K562 (cell line): ENCODE measurements around the gene SLC7A5.

Experiments
- BDP1 ChIP-seq: IDR thresholded peaks from 3 replicates; pipeline ENCODE4 v1.6.1; 2011; ENCODE audit not compliant: insufficient read length, insufficient read depth
- CHD2 ChIP-seq: IDR thresholded peaks from 2 replicates; pipeline ENCODE4 v1.6.1; 2011; ENCODE audit warnings: low read depth, low read length
- ELF4 ChIP-seq: fragments of 450-650 bp; formaldehyde crosslinking; IDR thresholded peaks from 2 replicates; pipeline ENCODE4 v1.4.0; 2022; ENCODE audit warnings: missing genetic modification characterization
- KDM1A ChIP-seq, 2 experiments: fragments of 450-650 bp; IDR thresholded peaks; 2 replicates each; pipeline ENCODE4 v1.6.1; 2016; ENCODE audit warnings: mild to moderate bottlenecking in 2 of 2
- POLR2AphosphoS5 ChIP-seq: IDR thresholded peaks from 2 replicates; pipeline ENCODE4 v1.6.1; 2011; ENCODE audit warnings: mild to moderate bottlenecking, low read depth, low read length, moderate library complexity; ENCODE audit not compliant: control insufficient read depth, insufficient read depth
- RAD21 ChIP-seq, 2 experiments: fragments of 250-450 bp in 1 of 2; fragments of 450-650 bp in 1 of 2; sonication (Bioruptor Pico) in 1 of 2; formaldehyde crosslinking in 1 of 2; IDR thresholded peaks in 1 of 2; conservative IDR thresholded peaks in 1 of 2; 2 replicates each; pipeline versions ENCODE4 v1.4.0 to v1.8.0; 2020 to 2022; ENCODE audit warnings: mild to moderate bottlenecking in 2 of 2, moderate library complexity in 1 of 2
- RFX5 ChIP-seq: IDR thresholded peaks from 2 replicates; pipeline ENCODE4 v1.6.1; 2011; ENCODE audit warnings: low read depth, mild to moderate bottlenecking, improper control_type of control experiment, low read length
- SNRNP70 ChIP-seq: fragments of 200-400 bp; formaldehyde crosslinking; optimal IDR thresholded peaks from 2 replicates; pipeline ENCODE3; 2017; ENCODE audit warnings: low read depth, low read length
- ZNF140 ChIP-seq: fragments of 250-450 bp; sonication (Bioruptor Pico); IDR thresholded peaks from 2 replicates; pipeline ENCODE4 v1.8.0; 2021; ENCODE audit warnings: moderate library complexity, mild to moderate bottlenecking, inconsistent platforms
- ZSCAN32 ChIP-seq: fragments of 450-650 bp; formaldehyde crosslinking; IDR thresholded peaks from 2 replicates; pipeline ENCODE4 v1.4.0; 2020; ENCODE audit warnings: mild to moderate bottlenecking, moderate library complexity
- TF ChIP-seq, protein P1 (sequence below), 3 experiments: IDR thresholded peaks in 2 of 3; conservative IDR thresholded peaks in 1 of 3; 2 replicates each; pipeline ENCODE4 v1.5.1; 2011 to 2012; ENCODE audit warnings: low read length in 3 of 3, mild to moderate bottlenecking in 3 of 3, control low read depth in 2 of 3, improper control_type of control experiment in 1 of 3, inconsistent platforms in 1 of 3, low read depth in 1 of 3, mixed read lengths in 1 of 3, moderate library complexity in 1 of 3; ENCODE audit not compliant: insufficient read depth in 2 of 3
- TF ChIP-seq, protein P2 (sequence below), 2 experiments: fragments of 450-650 bp in 1 of 2; sonication (generic) in 1 of 2; formaldehyde crosslinking in 1 of 2; IDR thresholded peaks in 1 of 2; conservative IDR thresholded peaks in 1 of 2; 2 replicates each; pipeline versions ENCODE4 v1.6.1 to v1.8.1; 2016 to 2023; ENCODE audit warnings: mild to moderate bottlenecking in 2 of 2, moderate library complexity in 2 of 2, inconsistent platforms in 1 of 2, missing genetic modification reagents in 1 of 2
- TF ChIP-seq, protein P3 (sequence below): fragments of 450-650 bp; IDR thresholded peaks from 2 replicates; pipeline ENCODE4 v1.6.1; 2017; ENCODE audit warnings: mild to moderate bottlenecking, moderate library complexity

DNA sequence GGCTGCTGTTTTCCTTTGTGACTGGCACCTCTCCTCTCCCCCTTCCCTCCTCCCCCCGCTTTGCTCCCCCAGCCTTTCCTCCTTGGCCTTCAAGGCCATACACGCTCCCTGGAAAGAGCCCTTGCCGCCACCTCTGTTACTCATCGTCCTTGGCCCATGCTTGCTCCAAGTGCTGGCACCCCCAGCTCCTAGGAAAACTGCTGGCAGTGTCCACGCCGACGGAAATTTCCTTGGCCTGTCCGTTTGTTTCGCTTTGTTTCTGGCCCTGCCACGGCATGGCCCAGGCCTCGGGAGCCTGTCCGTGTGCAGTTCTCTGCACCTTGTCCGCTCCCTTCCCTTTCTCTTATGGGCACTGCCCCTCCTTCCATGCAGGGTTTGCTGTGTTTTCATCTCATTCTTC is 49.0 kb upstream of the SLC7A5 start:
- TF ChIP-seq SNRNP70 (no peak), ZNF140 (CRISPR knock-in tag) (no peak), CHD2 (no peak), ZSCAN32 (CRISPR knock-in tag) (no peak), POLR2AphosphoS5 (no peak), KDM1A (IDR thresholded peaks at IDR 0.05) (no peak), BDP1 (no peak), ELF4 (no peak), RAD21 (CRISPR knock-in tag; conservative IDR thresholded peaks at IDR 0.05 in 1 of 2, IDR thresholded peaks at IDR 0.05 in 1 of 2) (no peak), RFX5 (no peak)
- TF ChIP-seq, protein P1, sequence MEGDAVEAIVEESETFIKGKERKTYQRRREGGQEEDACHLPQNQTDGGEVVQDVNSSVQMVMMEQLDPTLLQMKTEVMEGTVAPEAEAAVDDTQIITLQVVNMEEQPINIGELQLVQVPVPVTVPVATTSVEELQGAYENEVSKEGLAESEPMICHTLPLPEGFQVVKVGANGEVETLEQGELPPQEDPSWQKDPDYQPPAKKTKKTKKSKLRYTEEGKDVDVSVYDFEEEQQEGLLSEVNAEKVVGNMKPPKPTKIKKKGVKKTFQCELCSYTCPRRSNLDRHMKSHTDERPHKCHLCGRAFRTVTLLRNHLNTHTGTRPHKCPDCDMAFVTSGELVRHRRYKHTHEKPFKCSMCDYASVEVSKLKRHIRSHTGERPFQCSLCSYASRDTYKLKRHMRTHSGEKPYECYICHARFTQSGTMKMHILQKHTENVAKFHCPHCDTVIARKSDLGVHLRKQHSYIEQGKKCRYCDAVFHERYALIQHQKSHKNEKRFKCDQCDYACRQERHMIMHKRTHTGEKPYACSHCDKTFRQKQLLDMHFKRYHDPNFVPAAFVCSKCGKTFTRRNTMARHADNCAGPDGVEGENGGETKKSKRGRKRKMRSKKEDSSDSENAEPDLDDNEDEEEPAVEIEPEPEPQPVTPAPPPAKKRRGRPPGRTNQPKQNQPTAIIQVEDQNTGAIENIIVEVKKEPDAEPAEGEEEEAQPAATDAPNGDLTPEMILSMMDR (IDR thresholded peaks at IDR 0.05 in 2 of 3, conservative IDR thresholded peaks at IDR 0.05 in 1 of 3; ENCODE audit: insufficient read depth in 2 of 3, low read depth in 1 of 3, low read length in 3 of 3), result no peak
- TF ChIP-seq, protein P2, sequence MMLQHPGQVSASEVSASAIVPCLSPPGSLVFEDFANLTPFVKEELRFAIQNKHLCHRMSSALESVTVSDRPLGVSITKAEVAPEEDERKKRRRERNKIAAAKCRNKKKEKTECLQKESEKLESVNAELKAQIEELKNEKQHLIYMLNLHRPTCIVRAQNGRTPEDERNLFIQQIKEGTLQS (IDR thresholded peaks at IDR 0.05), result no peak
- TF ChIP-seq, protein P2 (CRISPR knock-in tag; conservative IDR thresholded peaks at IDR 0.05), result no peak
- TF ChIP-seq, protein P3, sequence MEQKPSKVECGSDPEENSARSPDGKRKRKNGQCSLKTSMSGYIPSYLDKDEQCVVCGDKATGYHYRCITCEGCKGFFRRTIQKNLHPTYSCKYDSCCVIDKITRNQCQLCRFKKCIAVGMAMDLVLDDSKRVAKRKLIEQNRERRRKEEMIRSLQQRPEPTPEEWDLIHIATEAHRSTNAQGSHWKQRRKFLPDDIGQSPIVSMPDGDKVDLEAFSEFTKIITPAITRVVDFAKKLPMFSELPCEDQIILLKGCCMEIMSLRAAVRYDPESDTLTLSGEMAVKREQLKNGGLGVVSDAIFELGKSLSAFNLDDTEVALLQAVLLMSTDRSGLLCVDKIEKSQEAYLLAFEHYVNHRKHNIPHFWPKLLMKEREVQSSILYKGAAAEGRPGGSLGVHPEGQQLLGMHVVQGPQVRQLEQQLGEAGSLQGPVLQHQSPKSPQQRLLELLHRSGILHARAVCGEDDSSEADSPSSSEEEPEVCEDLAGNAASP, result no peak
